ENCODE results near the gene FILIP1L. TPM values are rescaled to one million over a fixed set of nuclear protein-coding genes. Genes with fewer than 3 reads are reported as not detected.

FILIP1L gene
- total and polyA plus RNA-seq, 2 of the 13 experiments (the other 11 are each of a cell fraction or from before 2014, with no cell fraction given): 8.1 to 187 TPM

GRCh38 chr3:100063929-100064461 is 50.3 kb downstream of the FILIP1L start (continued):
- TF ChIP-seq TCF7 (IDR thresholded peaks at IDR 0.05; ENCODE audit: low read depth): peak; percentile 81
- no peak for TF ChIP-seq TGIF2 (CRISPR knock-in tag; IDR thresholded peaks at IDR 0.05)
- TF ChIP-seq ZNF121 (CRISPR knock-in tag; IDR thresholded peaks at IDR 0.05): no peak
- no peak for TF ChIP-seq CHCHD3 (CRISPR knock-in tag; IDR thresholded peaks at IDR 0.05)
- TF ChIP-seq ZNF83 (CRISPR knock-in tag; IDR thresholded peaks at IDR 0.05; ENCODE audit: borderline replicate concordance): no peak
- TF ChIP-seq ZBTB38 (CRISPR knock-in tag; IDR thresholded peaks at IDR 0.05): no peak
- peak; percentile 100 for TF ChIP-seq MED1 (CRISPR knock-in tag; IDR thresholded peaks at IDR 0.05)
- peak; percentile 87 for TF ChIP-seq MIXL1 (CRISPR knock-in tag; IDR thresholded peaks at IDR 0.05)
- TF ChIP-seq ATF6 (CRISPR knock-in tag; conservative IDR thresholded peaks at IDR 0.05): no peak
- no peak for TF ChIP-seq ZSCAN21 (CRISPR knock-in tag; IDR thresholded peaks at IDR 0.05; ENCODE audit: borderline replicate concordance)
- TF ChIP-seq RFXAP (CRISPR knock-in tag; IDR thresholded peaks at IDR 0.05; ENCODE audit: borderline replicate concordance): no peak
- no peak for TF ChIP-seq HES4 (CRISPR knock-in tag; IDR thresholded peaks at IDR 0.05; ENCODE audit: borderline replicate concordance)
- no peak for TF ChIP-seq RAD51 (IDR thresholded peaks at IDR 0.05; ENCODE audit: borderline replicate concordance)
- TF ChIP-seq RXRB (CRISPR knock-in tag; IDR thresholded peaks at IDR 0.05; ENCODE audit: borderline replicate concordance): peak; percentile 84
- TF ChIP-seq, protein P1, sequence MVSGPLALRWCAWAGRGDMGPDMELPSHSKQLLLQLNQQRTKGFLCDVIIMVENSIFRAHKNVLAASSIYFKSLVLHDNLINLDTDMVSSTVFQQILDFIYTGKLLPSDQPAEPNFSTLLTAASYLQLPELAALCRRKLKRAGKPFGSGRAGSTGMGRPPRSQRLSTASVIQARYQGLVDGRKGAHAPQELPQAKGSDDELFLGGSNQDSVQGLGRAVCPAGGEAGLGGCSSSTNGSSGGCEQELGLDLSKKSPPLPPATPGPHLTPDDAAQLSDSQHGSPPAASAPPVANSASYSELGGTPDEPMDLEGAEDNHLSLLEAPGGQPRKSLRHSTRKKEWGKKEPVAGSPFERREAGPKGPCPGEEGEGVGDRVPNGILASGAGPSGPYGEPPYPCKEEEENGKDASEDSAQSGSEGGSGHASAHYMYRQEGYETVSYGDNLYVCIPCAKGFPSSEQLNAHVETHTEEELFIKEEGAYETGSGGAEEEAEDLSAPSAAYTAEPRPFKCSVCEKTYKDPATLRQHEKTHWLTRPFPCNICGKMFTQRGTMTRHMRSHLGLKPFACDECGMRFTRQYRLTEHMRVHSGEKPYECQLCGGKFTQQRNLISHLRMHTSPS (CRISPR knock-in tag; IDR thresholded peaks at IDR 0.05; ENCODE audit: low read depth): no peak
- no peak for TF ChIP-seq ZMYM2 (CRISPR knock-in tag; IDR thresholded peaks at IDR 0.05)
- TF ChIP-seq GPN1 (CRISPR knock-in tag; IDR thresholded peaks at IDR 0.05; ENCODE audit: borderline replicate concordance): no peak
- TF ChIP-seq ZNF747 (CRISPR knock-in tag; IDR thresholded peaks at IDR 0.05; ENCODE audit: borderline replicate concordance): 0 out of 2 replicates have a peak, but pooled peaks have one; percentile 45
- TF ChIP-seq FOXC1 (CRISPR knock-in tag; IDR thresholded peaks at IDR 0.05; ENCODE audit: borderline replicate concordance): no peak
- no peak for TF ChIP-seq NONO (IDR thresholded peaks at IDR 0.05)
- TF ChIP-seq NONO (CRISPR knock-in tag; conservative IDR thresholded peaks at IDR 0.05): no peak
- TF ChIP-seq ZFP62 (CRISPR knock-in tag; IDR thresholded peaks at IDR 0.05): no peak
- TF ChIP-seq KLF9 (CRISPR knock-in tag; IDR thresholded peaks at IDR 0.05; ENCODE audit: low read depth): peak; percentile 62; the same call in 1 of the 2 replicates
- TF ChIP-seq ZNF570 (CRISPR knock-in tag; IDR thresholded peaks at IDR 0.05; ENCODE audit: borderline replicate concordance): no peak
- TF ChIP-seq ZNF34 (CRISPR knock-in tag; IDR thresholded peaks at IDR 0.05; ENCODE audit: borderline replicate concordance): no peak
- TF ChIP-seq ZNF790 (CRISPR knock-in tag; IDR thresholded peaks at IDR 0.05; ENCODE audit: borderline replicate concordance): no peak
- TF ChIP-seq SATB2 (CRISPR knock-in tag; IDR thresholded peaks at IDR 0.05): no peak
- TF ChIP-seq, protein P2, sequence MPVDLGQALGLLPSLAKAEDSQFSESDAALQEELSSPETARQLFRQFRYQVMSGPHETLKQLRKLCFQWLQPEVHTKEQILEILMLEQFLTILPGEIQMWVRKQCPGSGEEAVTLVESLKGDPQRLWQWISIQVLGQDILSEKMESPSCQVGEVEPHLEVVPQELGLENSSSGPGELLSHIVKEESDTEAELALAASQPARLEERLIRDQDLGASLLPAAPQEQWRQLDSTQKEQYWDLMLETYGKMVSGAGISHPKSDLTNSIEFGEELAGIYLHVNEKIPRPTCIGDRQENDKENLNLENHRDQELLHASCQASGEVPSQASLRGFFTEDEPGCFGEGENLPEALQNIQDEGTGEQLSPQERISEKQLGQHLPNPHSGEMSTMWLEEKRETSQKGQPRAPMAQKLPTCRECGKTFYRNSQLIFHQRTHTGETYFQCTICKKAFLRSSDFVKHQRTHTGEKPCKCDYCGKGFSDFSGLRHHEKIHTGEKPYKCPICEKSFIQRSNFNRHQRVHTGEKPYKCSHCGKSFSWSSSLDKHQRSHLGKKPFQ (CRISPR knock-in tag; IDR thresholded peaks at IDR 0.05; ENCODE audit: insufficient replicate concordance): no peak
- no peak for TF ChIP-seq TBP (CRISPR knock-in tag; IDR thresholded peaks at IDR 0.05)

All from HepG2 (cell line).